ENCODE results near the gene ARMC5.

Gene ARMC5

DNA sequence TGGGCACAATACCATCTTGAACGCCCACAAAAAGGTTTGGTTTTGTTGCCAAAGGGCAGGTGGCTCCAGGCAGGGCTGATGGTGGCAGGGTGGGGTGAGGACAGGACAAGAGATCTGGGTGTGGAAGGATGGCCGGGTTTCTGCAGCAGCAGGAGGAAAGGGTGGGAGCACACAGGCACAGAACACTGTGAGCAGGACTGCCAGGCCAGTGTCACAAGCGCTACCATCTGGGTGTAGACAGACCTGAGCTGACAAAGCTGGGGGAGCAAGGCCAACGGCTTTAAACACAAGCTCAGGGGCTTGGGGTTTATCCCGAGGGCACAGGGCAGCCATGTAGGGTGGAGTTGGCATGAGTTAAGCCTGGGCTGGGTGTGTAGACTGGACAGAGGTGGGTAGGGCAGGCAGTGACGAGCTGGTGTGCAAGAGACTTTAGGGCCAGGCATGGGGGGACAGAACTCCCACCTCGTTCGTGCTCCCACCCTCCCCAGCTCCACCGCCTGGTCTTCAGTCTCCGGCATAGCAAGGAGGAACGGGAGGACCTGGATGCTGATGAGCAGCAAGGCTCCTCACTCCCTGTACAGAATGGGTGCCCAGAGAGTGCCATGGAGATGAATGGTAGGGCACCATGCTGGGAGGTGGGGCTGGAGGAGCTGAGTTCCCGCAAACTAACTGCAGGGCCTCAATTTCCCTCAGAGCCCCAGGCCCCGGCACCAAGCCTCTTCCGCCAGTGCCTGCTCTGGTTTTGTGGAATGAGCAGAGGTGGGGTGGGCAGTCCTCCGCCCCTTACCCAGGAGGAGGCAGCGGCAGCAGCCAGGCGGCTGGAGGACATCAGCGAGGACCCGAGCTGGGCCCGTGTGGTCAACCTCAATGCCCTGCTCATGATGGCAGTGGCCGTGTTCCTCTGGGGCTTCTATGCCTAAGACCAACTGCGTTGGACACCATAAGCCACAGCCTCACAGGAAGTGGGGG lies 30.6 kb downstream of the ARMC5 start:
- no peak for DNase-seq
- H3K27me3 ChIP-seq (replicated peaks; ENCODE audit: insufficient read depth, low read length) = 0 out of 2 replicates have a peak, but pooled peaks cover 6% of the 10 kb centered on the region
- no peak overlapping the region for H2AFZ ChIP-seq (ENCODE audit: low read length)
- TF ChIP-seq EZH2phosphoT487 (IDR thresholded peaks at IDR 0.05; ENCODE audit: low read length) (no peak), EZH2 (optimal IDR thresholded peaks at IDR 0.05; ENCODE audit: low read depth, low read length) (no peak)
- TF ChIP-seq, protein P1, sequence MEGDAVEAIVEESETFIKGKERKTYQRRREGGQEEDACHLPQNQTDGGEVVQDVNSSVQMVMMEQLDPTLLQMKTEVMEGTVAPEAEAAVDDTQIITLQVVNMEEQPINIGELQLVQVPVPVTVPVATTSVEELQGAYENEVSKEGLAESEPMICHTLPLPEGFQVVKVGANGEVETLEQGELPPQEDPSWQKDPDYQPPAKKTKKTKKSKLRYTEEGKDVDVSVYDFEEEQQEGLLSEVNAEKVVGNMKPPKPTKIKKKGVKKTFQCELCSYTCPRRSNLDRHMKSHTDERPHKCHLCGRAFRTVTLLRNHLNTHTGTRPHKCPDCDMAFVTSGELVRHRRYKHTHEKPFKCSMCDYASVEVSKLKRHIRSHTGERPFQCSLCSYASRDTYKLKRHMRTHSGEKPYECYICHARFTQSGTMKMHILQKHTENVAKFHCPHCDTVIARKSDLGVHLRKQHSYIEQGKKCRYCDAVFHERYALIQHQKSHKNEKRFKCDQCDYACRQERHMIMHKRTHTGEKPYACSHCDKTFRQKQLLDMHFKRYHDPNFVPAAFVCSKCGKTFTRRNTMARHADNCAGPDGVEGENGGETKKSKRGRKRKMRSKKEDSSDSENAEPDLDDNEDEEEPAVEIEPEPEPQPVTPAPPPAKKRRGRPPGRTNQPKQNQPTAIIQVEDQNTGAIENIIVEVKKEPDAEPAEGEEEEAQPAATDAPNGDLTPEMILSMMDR (IDR thresholded peaks at IDR 0.05; ENCODE audit: low read length) = no peak
- no peaks in the 10 kb centered on the region for H3K9me2 ChIP-seq (replicated peaks; ENCODE audit: insufficient read depth, low read length)
- H3K4me1 ChIP-seq (ENCODE audit: low read length) = no peaks in the 10 kb centered on the region
- H3K27ac ChIP-seq (ENCODE audit: low read length) = no peak overlapping the region
- H3F3A ChIP-seq (ENCODE audit: insufficient read depth, low read length) = no peaks in the 10 kb centered on the region
- no peaks in the 10 kb centered on the region for H4K20me1 ChIP-seq (ENCODE audit: insufficient read depth, low read length)
- no peak overlapping the region for H3K4me2 ChIP-seq (ENCODE audit: low read depth, low read length)
- no peaks in the 10 kb centered on the region for H3K79me2 ChIP-seq (ENCODE audit: low read length)
- no peaks in the 10 kb centered on the region for H3K36me3 ChIP-seq (replicated peaks; ENCODE audit: insufficient read depth, low read length)
- no peak overlapping the region for H3K4me3 ChIP-seq (ENCODE audit: low read length)
- no peak overlapping the region for H3K9ac ChIP-seq (ENCODE audit: low read length)
- H3K9me3 ChIP-seq (replicated peaks; ENCODE audit: insufficient read depth, low read length) = no peaks in the 10 kb centered on the region

DNA sequence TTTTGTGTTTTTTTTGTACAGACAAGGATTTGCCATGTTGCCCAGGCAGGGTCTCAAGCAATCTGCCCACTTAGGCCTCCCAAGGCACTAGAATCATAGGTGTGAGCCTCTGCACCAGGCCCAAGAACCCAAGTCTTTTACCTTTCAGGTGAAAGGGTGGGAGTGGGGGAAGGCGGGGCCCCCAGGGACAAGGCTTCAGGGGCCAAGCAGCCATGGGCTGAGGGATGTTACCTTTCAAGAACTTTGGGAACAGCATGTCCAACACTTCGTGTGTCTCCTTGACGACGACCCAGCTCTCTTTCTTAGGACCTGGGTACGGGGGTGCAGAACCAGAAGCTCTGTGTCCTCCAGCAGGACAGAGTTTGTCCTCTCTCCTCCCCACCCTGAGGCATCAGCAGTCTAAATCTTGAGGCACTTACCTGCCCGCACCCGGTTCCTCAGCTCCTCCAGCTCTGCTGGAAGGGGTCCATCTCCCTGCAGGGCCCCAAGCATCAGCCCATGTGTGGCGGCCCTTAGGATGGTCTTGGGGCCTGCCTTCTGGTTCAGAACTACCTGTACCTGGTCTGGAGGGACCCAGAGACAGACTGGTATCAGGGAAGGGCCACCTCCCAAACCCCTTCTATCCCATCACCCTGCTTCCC lies 32.6 kb downstream of the ARMC5 start:
- DNase-seq = no peak
- TF ChIP-seq, protein P1 (IDR thresholded peaks at IDR 0.05; ENCODE audit: low read length) = no peak
- Histone ChIP-seq H3K79me2 (ENCODE audit: low read length) (no peaks in the 10 kb centered on the region), H2AFZ (ENCODE audit: low read length) (no peak overlapping the region), H3K4me2 (ENCODE audit: low read depth, low read length) (no peak overlapping the region), H3K4me3 (ENCODE audit: low read length) (no peak overlapping the region), H3K27me3 (replicated peaks; ENCODE audit: insufficient read depth, low read length) (no peaks in the 10 kb centered on the region), H3K9me2 (replicated peaks; ENCODE audit: insufficient read depth, low read length) (no peaks in the 10 kb centered on the region), H3K4me1 (ENCODE audit: low read length) (no peaks in the 10 kb centered on the region), H3F3A (ENCODE audit: insufficient read depth, low read length) (no peaks in the 10 kb centered on the region), H3K36me3 (replicated peaks; ENCODE audit: insufficient read depth, low read length) (no peaks in the 10 kb centered on the region), H3K9ac (ENCODE audit: low read length) (no peak overlapping the region), H3K9me3 (replicated peaks; ENCODE audit: insufficient read depth, low read length) (no peaks in the 10 kb centered on the region), H4K20me1 (ENCODE audit: insufficient read depth, low read length) (no peaks in the 10 kb centered on the region), H3K27ac (ENCODE audit: low read length) (no peak overlapping the region)

DNA sequence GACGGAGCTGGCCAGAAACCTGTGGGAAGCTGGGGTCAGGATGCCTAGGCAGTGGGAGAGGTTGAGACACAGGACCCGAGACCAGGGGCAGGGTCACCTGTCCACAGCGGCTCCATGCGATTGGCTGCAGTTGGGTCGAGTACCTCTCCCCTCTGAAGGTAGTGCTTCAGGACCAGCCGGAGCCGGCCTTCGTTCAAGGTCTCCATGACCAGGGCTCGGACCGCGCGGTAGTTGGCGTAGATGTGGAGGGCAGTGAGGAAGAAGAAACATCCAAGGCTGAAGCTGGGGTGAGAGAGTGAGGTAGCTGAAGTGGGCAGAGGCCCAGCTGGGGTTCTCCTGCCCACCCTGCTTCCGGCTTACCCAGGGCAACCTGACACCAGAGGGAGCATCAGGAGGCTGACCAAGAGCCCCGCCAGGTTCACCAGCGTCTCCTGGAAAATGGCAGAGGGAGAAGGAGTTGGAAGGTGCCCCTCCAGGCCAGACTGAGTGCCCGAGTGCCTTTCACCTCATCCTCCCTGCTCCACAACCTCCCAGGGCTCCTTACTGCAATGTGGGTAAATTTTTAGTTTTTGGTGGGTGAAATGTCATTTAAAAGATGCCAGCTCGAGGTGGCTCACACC lies 34.3 kb downstream of the ARMC5 start:
- TF ChIP-seq EZH2phosphoT487 (IDR thresholded peaks at IDR 0.05; ENCODE audit: low read length) (no peak), EZH2 (optimal IDR thresholded peaks at IDR 0.05; ENCODE audit: low read depth, low read length) (no peak)
- TF ChIP-seq, protein P1 (IDR thresholded peaks at IDR 0.05; ENCODE audit: low read length) = no peak
- H3F3A ChIP-seq (ENCODE audit: insufficient read depth, low read length) = no peaks in the 10 kb centered on the region
- H3K79me2 ChIP-seq (ENCODE audit: low read length) = no peaks in the 10 kb centered on the region
- DNase-seq = no peak
- H3K27ac ChIP-seq (ENCODE audit: low read length) = no peak overlapping the region
- H3K36me3 ChIP-seq (replicated peaks; ENCODE audit: insufficient read depth, low read length) = no peaks in the 10 kb centered on the region
- no peaks in the 10 kb centered on the region for H3K4me1 ChIP-seq (ENCODE audit: low read length)
- no peaks in the 10 kb centered on the region for H3K9me3 ChIP-seq (replicated peaks; ENCODE audit: insufficient read depth, low read length)
- no peak overlapping the region for H2AFZ ChIP-seq (ENCODE audit: low read length)
- no peaks in the 10 kb centered on the region for H3K27me3 ChIP-seq (replicated peaks; ENCODE audit: insufficient read depth, low read length)
- H3K4me3 ChIP-seq (ENCODE audit: low read length) = no peak overlapping the region
- no peaks in the 10 kb centered on the region for H4K20me1 ChIP-seq (ENCODE audit: insufficient read depth, low read length)
- H3K4me2 ChIP-seq (ENCODE audit: low read depth, low read length) = no peak overlapping the region
- no peaks in the 10 kb centered on the region for H3K9me2 ChIP-seq (replicated peaks; ENCODE audit: insufficient read depth, low read length)
- H3K9ac ChIP-seq (ENCODE audit: low read length) = no peak overlapping the region
